ENCODE data around the gene HECTD1.
"Not testable (repeated sequence)": the region's sequence is repeated elsewhere in the genome, so short reads cannot be mapped to it uniquely, and the experiment has no call there.

Gene HECTD1

DNA sequence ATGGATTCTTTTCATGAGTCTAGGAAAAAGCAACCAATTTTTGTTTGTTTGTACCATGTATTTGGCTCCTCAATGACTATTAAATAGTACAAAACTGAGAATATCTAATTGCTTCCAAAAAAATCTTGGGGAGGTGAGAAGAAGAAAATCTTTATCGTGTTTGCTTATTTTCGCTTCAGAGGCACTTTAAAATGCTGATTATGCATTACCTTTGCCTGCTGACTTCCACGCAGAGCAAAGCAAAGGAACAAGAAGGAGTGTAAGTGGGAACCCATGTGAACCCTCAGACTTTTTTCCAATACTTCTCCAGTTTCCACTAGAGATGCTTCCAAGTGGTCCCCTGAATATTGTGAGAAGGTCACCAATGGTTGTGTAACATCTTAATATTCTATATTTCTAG is 138.2 kb downstream of the HECTD1 start:
- no peaks in the 10 kb centered on the region for H3K27me3 ChIP-seq
- no peaks in the 10 kb centered on the region for H3K4me1 ChIP-seq
- H3K36me3 ChIP-seq = peaks cover 0 to 22% (median 0%) of the 10 kb centered on the region in 3 donors
- H3K4me3 ChIP-seq = no peak overlapping the region
- H3K27ac ChIP-seq = no peak overlapping the region
- H3K9me3 ChIP-seq = no peaks in the 10 kb centered on the region
- intact Hi-C loops (cut with DNase I; ENCODE audit: low total_unique reads) = no loop called here
- DNase-seq = no peak
- TF ChIP-seq, protein P1, sequence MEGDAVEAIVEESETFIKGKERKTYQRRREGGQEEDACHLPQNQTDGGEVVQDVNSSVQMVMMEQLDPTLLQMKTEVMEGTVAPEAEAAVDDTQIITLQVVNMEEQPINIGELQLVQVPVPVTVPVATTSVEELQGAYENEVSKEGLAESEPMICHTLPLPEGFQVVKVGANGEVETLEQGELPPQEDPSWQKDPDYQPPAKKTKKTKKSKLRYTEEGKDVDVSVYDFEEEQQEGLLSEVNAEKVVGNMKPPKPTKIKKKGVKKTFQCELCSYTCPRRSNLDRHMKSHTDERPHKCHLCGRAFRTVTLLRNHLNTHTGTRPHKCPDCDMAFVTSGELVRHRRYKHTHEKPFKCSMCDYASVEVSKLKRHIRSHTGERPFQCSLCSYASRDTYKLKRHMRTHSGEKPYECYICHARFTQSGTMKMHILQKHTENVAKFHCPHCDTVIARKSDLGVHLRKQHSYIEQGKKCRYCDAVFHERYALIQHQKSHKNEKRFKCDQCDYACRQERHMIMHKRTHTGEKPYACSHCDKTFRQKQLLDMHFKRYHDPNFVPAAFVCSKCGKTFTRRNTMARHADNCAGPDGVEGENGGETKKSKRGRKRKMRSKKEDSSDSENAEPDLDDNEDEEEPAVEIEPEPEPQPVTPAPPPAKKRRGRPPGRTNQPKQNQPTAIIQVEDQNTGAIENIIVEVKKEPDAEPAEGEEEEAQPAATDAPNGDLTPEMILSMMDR (IDR thresholded peaks at IDR 0.05) = no peak

DNA sequence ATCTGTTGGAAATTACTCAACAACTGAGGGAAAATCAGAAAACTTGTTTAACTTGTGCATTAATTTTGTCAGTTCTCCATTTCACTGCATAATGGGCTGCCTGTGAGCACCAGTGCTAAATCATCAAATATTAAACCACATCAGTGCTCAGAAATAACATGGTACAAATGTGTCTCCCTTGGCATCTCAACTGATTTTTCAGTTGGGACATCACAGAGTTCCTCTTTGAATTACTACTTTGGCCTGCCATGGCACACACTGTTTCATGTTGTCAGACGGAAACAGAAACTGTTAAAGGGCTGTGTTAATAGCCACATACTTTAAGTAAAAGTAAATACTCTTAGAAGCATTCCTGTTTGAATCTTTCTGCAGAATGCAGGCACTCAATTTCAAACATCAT is 139.4 kb downstream of the HECTD1 start:
- TF ChIP-seq, protein P1 (IDR thresholded peaks at IDR 0.05) = no peak
- Histone ChIP-seq H3K27me3 (no peaks in the 10 kb centered on the region), H3K36me3 (peaks cover 0 to 14% (median 0%) of the 10 kb centered on the region in 3 donors), H3K4me3 (no peak overlapping the region), H3K9me3 (no peaks in the 10 kb centered on the region), H3K27ac (no peak overlapping the region), H3K4me1 (no peaks in the 10 kb centered on the region)
- intact Hi-C loops (cut with DNase I; ENCODE audit: low total_unique reads) = no loop called here
- DNase-seq = no peak

DNA sequence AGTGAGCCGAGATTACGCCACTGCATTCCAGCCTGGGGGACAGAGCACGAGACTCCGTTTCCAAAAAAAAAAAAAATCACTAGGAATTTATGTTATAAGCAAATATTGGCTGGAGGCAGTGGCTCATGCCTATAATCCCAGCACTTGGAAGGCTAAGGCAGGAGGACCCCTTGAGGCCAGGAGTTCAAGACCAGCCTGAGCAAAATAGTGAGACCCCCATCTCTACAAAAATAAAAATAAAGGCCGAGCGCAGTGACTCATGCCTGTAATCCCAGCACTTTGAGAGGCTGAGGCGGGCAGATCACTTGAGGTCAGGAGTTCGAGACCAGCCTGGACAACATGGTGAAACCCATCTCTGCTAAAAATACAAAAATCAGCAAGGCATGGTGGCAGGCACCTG is 144.7 kb downstream of the HECTD1 start:
- H3K4me1 ChIP-seq; intact Hi-C loops (cut with DNase I; ENCODE audit: low total_unique reads); DNase-seq; H3K27me3 ChIP-seq; H3K27ac ChIP-seq; H3K9me3 ChIP-seq; H3K4me3 ChIP-seq; H3K36me3 ChIP-seq: not testable (repeated sequence)

DNA sequence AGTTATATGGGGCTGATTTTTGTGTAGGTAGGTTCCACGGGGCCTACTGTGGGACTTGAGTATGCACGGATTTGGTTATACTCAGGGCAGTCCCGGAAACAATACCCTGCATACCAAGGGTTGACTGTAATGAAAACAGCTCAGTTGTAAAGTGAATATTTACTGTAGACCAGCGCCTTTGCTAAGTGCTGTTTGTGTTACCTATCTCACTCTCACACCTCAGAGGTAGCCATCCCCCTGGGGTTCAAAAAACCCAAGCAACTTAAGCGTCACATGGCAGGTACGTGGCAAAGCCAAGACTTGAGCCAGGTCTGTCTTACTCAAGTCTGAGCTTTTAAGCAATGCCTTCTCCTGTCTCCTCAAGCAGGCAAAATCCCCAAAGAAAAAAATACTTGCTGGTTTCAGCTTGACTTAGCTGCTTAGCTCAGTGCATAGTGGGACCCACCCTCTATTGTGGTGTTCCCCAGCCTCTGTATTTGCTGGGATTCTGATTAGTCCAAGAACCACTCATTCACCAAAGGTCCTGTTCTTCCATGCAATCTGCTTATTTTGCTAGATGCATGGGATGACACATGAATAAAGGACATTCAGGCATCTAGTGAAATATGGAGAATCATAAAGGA is 147.2 kb downstream of the HECTD1 start:
- no peak for DNase-seq
- Histone ChIP-seq H3K27me3 (no peaks in the 10 kb centered on the region), H3K4me3 (no peak overlapping the region), H3K4me1 (peaks cover 0 to 4% (median 0%) of the 10 kb centered on the region in 4 donors), H3K9me3 (no peaks in the 10 kb centered on the region), H3K36me3 (no peaks in the 10 kb centered on the region), H3K27ac (no peak overlapping the region)
- intact Hi-C loops (cut with DNase I; ENCODE audit: low total_unique reads) = no loop called here
- TF ChIP-seq, protein P1 (IDR thresholded peaks at IDR 0.05) = no peak

DNA sequence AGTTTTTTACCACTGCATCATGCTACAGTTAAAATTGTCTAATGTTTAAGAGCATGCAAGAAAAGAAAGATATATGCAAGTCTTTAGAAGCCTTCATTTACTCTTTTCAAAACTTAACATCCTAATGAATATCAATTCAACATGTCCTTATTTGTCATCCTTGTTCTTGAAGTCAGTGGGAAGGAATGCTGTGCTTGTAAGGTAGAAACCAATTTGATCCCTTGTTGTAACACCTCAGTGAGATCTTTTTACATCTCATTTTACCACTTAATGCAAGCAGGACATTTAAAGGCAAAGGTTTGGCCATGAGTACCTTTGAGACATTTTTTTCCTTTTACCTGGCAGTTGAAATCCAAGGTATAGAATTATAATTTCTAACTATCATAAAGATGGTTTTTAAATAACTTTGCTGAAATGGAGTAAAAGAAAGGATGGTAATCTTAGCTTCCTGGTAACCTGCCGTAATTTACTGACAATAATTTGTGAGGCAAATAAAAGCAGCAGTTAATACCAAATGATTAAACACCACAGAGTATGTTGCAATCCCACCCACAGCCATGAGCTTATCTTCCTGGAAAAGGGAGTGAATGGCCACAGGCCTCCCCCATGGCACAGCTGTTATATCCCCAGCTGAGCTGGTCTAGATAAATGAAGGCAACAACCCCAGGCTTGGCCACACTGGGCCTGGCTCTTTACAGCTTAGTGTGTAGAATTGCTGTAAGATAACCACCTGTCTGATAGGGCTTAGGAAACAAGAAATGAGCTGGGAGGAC is 148.3 kb downstream of the HECTD1 start:
- no peaks in the 10 kb centered on the region for H3K27me3 ChIP-seq
- peak in 1 of 2 donors; percentile 45 for DNase-seq

More for the DNA sequence above, 148.3 kb downstream of the HECTD1 start:
- peaks cover 0 to 4% (median 0%) of the 10 kb centered on the region in 4 donors for H3K4me1 ChIP-seq
- TF ChIP-seq, protein P1 (IDR thresholded peaks at IDR 0.05) = no peak
- intact Hi-C loops (cut with DNase I; ENCODE audit: low total_unique reads) = no loop called here
- H3K36me3 ChIP-seq = no peaks in the 10 kb centered on the region
- H3K9me3 ChIP-seq = no peaks in the 10 kb centered on the region
- H3K4me3 ChIP-seq = no peak overlapping the region
- H3K27ac ChIP-seq = no peak overlapping the region
